Gastroesophageal sphincter (tissue), 3 donors: ENCODE results near the gene DNAJB8.

Source experiments
- EP300 ChIP-seq: sonication (generic); formaldehyde crosslinking; IDR thresholded peaks from one replicate; pipeline ENCODE4 v1.6.1; 2017; ENCODE audit warnings: antibody characterized with exemption, mild to moderate bottlenecking
- POLR2A ChIP-seq, 2 donors: fragments of 450-650 bp; IDR thresholded peaks; one replicate each; pipeline ENCODE4 v1.6.1; 2017; ENCODE audit warnings: antibody characterized with exemption in 2 of 2, mild to moderate bottlenecking in 2 of 2, moderate library complexity in 1 of 2
- POLR2AphosphoS5 ChIP-seq: sonication (generic); formaldehyde crosslinking; IDR thresholded peaks from one replicate; pipeline ENCODE4 v1.6.1; 2017; ENCODE audit warnings: antibody characterized with exemption
- TF ChIP-seq, protein P1 (sequence below), 4 experiments: fragments of 200-600 bp in 2 of 4; fragments of 450-650 bp in 2 of 4; sonication (generic) in 1 of 4; IDR thresholded peaks; one replicate each; pipeline ENCODE4 v1.5.1; 2017 to 2019; ENCODE audit warnings: antibody characterized with exemption in 4 of 4, mild to moderate bottlenecking in 2 of 4, moderate library complexity in 2 of 4

DNA sequence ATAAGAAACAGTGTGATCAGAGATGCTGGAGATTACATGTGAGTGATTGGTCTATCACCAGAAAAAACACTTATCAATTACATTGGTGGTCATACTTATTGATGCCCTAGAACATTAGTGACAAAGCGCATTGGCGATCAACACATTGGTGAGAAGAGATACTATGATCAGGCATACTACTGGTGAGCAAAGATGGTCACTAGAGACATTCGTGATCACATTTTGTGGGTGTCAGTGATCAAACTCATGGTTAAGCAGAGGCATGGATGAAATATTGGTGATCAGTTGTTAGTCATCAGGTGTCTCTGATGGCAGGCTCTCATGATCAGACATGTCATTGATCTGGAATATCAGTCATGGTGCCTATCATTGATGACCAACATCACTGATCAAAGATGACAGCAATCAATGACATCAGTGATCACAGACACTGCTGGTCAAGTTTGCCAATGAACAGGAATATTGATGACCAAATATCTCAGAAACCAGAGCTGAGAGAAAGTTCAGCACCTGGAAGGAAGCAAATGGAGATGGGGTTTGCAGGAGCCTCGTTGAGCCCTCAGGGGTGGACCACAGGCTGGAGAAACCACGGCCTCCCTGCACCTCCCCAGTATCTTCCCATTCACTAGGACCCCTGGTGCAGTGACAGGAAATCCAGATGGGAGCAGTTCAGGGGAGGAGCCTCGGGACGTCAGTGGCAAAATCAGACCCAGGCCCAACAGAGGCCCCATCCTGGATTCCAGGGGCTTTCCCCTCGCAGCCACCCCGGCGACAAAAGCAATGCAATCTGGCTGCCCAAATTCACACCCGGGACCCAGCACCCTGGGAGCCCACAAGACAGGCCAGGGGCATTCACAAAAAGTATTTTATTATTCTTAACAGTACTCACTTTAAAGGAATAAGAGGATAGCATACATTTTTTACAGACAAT, 12.2 kb upstream of the DNAJB8 start:
- TF ChIP-seq POLR2A (IDR thresholded peaks at IDR 0.05) (no peak), EP300 (no peak), POLR2AphosphoS5 (no peak)
- TF ChIP-seq, protein P1, sequence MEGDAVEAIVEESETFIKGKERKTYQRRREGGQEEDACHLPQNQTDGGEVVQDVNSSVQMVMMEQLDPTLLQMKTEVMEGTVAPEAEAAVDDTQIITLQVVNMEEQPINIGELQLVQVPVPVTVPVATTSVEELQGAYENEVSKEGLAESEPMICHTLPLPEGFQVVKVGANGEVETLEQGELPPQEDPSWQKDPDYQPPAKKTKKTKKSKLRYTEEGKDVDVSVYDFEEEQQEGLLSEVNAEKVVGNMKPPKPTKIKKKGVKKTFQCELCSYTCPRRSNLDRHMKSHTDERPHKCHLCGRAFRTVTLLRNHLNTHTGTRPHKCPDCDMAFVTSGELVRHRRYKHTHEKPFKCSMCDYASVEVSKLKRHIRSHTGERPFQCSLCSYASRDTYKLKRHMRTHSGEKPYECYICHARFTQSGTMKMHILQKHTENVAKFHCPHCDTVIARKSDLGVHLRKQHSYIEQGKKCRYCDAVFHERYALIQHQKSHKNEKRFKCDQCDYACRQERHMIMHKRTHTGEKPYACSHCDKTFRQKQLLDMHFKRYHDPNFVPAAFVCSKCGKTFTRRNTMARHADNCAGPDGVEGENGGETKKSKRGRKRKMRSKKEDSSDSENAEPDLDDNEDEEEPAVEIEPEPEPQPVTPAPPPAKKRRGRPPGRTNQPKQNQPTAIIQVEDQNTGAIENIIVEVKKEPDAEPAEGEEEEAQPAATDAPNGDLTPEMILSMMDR (IDR thresholded peaks at IDR 0.05), result no peak
